HepG2 (cell line): Measurements from ENCODE around the gene DEGS1.

Experiments used
- CAMTA2 ChIP-seq: sonication (generic); formaldehyde crosslinking; IDR thresholded peaks from 2 replicates; pipeline ENCODE4 v1.4.0; 2020; ENCODE audit warnings: mild to moderate bottlenecking, missing genetic modification reagents, borderline replicate concordance
- CTCF ChIP-seq: sonication (generic); formaldehyde crosslinking; IDR thresholded peaks from 2 replicates; pipeline ENCODE4 v1.5.0; 2020; ENCODE audit warnings: mild to moderate bottlenecking, missing genetic modification reagents, moderate library complexity
- EZH2 ChIP-seq: conservative IDR thresholded peaks from 2 replicates; pipeline ENCODE4 v1.6.1; 2012; ENCODE audit warnings: mild to moderate bottlenecking, low read depth, low read length, moderate library complexity
- ZMYM2 ChIP-seq: sonication (generic); formaldehyde crosslinking; IDR thresholded peaks from 2 replicates; pipeline ENCODE4 v1.8.0; 2022; ENCODE audit warnings: mild to moderate bottlenecking, missing genetic modification reagents
- ZNF143 ChIP-seq: sonication (generic); formaldehyde crosslinking; IDR thresholded peaks from 2 replicates; pipeline ENCODE4 v1.4.0; 2020; ENCODE audit warnings: missing genetic modification reagents

- TF ChIP-seq CTCF (CRISPR knock-in tag) (no peak), ZNF143 (CRISPR knock-in tag) (no peak), ZMYM2 (CRISPR knock-in tag) (no peak), EZH2 (no peak), CAMTA2 (CRISPR knock-in tag) (no peak)
Observed at GRCh38 chr1:224205438-224205840, 22.4 kb downstream of the DEGS1 start.
